DND-41 (cell line): ENCODE results near the gene ZCRB1.
"Not testable (repeated sequence)": the region's sequence is repeated elsewhere in the genome, so short reads cannot be mapped to it uniquely, and the experiment has no call there.

Experiments
- ATAC-seq: fragments of 200-7000 bp; cut with Tn5 transposase; 3 replicates; pipeline ENCODE4 v1.9.1; 2021; ENCODE audit warnings: low read depth; ENCODE audit not compliant: insufficient read depth
- DNase-seq: peaks from one replicate; pipeline ENCODE4 v3.0.0-alpha.2; 2020
- H2AFZ ChIP-seq: 2 replicates; pipeline ENCODE4 v1.6.0; 2012; ENCODE audit warnings: low read depth, low read length
- H3K27ac ChIP-seq: 2 replicates; pipeline ENCODE4 v1.5.1; 2012; ENCODE audit warnings: low read length, inconsistent platforms
- H3K27me3 ChIP-seq: fragments of 200-600 bp; sonication (generic); 2 replicates; pipeline ENCODE4 v1.6.0; 2012; ENCODE audit warnings: low read length, mild to moderate bottlenecking, inconsistent platforms; ENCODE audit not compliant: insufficient read depth, poor library complexity
- H3K36me3 ChIP-seq: 2 replicates; pipeline ENCODE4 v1.5.1; 2012; ENCODE audit warnings: low read length, inconsistent platforms; ENCODE audit not compliant: insufficient read depth
- H3K4me1 ChIP-seq: 2 replicates; pipeline ENCODE4 v1.5.1; 2012; ENCODE audit warnings: mild to moderate bottlenecking, low read length; ENCODE audit not compliant: insufficient read depth
- H3K4me2 ChIP-seq: 2 replicates; pipeline ENCODE4 v1.6.0; 2012; ENCODE audit warnings: mild to moderate bottlenecking, moderate library complexity, low read length, inconsistent platforms; ENCODE audit not compliant: insufficient read depth
- H3K4me3 ChIP-seq, 2 experiments: fragments of 200-600 bp in 1 of 2; shearing (Covaris generic) in 1 of 2; 2 replicates each; pipeline ENCODE4 v1.5.1; 2012 to 2016; ENCODE audit warnings: inconsistent platforms in 2 of 2, low read length in 2 of 2, mild to moderate bottlenecking in 2 of 2, low read depth in 1 of 2, moderate library complexity in 1 of 2
- H3K79me2 ChIP-seq: 2 replicates; pipeline ENCODE4 v1.6.0; 2012; ENCODE audit warnings: low read length, inconsistent platforms; ENCODE audit not compliant: insufficient read depth
- H3K9ac ChIP-seq: 2 replicates; pipeline ENCODE4 v1.6.0; 2012; ENCODE audit warnings: low read depth, mild to moderate bottlenecking, inconsistent platforms, low read length, moderate library complexity
- H3K9me3 ChIP-seq: 2 replicates; pipeline ENCODE4 v1.5.1; 2012; ENCODE audit warnings: low read length, moderate library complexity, mild to moderate bottlenecking, inconsistent platforms; ENCODE audit not compliant: insufficient read depth, severe bottlenecking
- H4K20me1 ChIP-seq: 2 replicates; pipeline ENCODE4 v1.6.0; 2012; ENCODE audit warnings: low read length; ENCODE audit not compliant: insufficient read depth
- EZH2 ChIP-seq: IDR thresholded peaks from 3 replicates; pipeline ENCODE4 v1.6.1; 2012; ENCODE audit warnings: borderline replicate concordance, low read depth, mild to moderate bottlenecking, moderate library complexity, low read length, inconsistent platforms; ENCODE audit not compliant: severe bottlenecking
- TF ChIP-seq, protein P1 (sequence below): IDR thresholded peaks from 2 replicates; pipeline ENCODE4 v1.5.1; 2012; ENCODE audit warnings: borderline replicate concordance, low read length, moderate library complexity, mild to moderate bottlenecking; ENCODE audit not compliant: poor library complexity, severe bottlenecking; ENCODE audit errors: extremely low read depth

ZCRB1 gene

DNA sequence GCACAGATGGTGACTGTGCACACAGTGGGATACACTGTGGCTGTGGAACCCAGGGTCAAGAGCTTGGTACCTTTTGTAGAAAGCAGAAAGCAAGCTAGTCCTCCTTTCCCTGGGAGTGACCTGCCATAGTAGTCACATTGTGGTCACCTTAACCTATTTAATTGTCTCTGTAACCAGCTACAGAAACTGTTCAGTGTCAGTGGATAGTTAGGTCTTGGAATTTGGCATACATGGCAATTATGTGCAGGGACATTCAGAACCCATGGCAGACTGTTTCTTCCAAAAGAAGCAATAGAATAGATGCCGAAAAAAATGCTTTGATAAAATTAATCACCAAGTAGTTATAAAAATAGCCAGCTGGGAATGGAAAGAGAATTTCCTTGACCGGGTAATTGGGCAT is 30.4 kb upstream of the ZCRB1 start:
- DNase-seq (no peak), ATAC-seq (no peak)
- TF ChIP-seq EZH2: no peak
- TF ChIP-seq, protein P1, sequence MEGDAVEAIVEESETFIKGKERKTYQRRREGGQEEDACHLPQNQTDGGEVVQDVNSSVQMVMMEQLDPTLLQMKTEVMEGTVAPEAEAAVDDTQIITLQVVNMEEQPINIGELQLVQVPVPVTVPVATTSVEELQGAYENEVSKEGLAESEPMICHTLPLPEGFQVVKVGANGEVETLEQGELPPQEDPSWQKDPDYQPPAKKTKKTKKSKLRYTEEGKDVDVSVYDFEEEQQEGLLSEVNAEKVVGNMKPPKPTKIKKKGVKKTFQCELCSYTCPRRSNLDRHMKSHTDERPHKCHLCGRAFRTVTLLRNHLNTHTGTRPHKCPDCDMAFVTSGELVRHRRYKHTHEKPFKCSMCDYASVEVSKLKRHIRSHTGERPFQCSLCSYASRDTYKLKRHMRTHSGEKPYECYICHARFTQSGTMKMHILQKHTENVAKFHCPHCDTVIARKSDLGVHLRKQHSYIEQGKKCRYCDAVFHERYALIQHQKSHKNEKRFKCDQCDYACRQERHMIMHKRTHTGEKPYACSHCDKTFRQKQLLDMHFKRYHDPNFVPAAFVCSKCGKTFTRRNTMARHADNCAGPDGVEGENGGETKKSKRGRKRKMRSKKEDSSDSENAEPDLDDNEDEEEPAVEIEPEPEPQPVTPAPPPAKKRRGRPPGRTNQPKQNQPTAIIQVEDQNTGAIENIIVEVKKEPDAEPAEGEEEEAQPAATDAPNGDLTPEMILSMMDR: no peak
- H2AFZ ChIP-seq: no peak overlapping the region
- H4K20me1 ChIP-seq: peaks cover 3% of the 10 kb centered on the region; the same call in 1 of the 2 replicates
- H3K9me3 ChIP-seq: no peaks in the 10 kb centered on the region
- no peak overlapping the region for H3K9ac ChIP-seq
- H3K4me2 ChIP-seq: no peak overlapping the region
- peaks cover 47% of the 10 kb centered on the region for H3K36me3 ChIP-seq
- no peaks in the 10 kb centered on the region for H3K27me3 ChIP-seq
- H3K27ac ChIP-seq: no peak overlapping the region
- H3K4me3 ChIP-seq: no peak overlapping the region
- no peaks in the 10 kb centered on the region for H3K4me1 ChIP-seq
- H3K79me2 ChIP-seq: peaks cover 6% of the 10 kb centered on the region; the same call in 1 of the 2 replicates

DNA sequence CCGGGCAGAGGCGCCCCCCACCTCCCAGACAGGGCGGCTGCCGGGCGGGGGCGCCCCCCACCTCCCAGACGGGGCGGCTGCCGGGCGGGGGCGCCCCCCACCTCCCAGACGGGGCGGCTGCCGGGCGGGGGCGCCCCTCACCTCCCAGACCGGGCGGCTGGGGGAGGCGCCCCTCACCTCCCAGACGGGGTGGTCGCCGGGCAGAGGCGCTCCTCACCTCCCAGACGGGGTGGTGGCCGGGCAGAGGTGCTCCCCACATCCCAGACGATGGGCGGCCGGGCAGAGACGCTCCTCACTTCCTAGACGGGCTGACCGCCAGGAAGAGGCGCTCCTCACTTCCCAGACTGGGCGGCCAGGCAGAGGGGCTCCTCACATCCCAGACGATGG is 24.1 kb upstream of the ZCRB1 start:
- H3K4me2 ChIP-seq, H3K9me3 ChIP-seq, H3K9ac ChIP-seq, H3K4me3 ChIP-seq, ATAC-seq, H3K27me3 ChIP-seq, H2AFZ ChIP-seq, DNase-seq, H4K20me1 ChIP-seq, H3K27ac ChIP-seq, H3K4me1 ChIP-seq: not testable (repeated sequence)
- Histone ChIP-seq H3K36me3 (peaks cover 21% of the 10 kb centered on the region; the same call in 1 of the 2 replicates), H3K79me2 (peaks cover 46% of the 10 kb centered on the region)

DNA sequence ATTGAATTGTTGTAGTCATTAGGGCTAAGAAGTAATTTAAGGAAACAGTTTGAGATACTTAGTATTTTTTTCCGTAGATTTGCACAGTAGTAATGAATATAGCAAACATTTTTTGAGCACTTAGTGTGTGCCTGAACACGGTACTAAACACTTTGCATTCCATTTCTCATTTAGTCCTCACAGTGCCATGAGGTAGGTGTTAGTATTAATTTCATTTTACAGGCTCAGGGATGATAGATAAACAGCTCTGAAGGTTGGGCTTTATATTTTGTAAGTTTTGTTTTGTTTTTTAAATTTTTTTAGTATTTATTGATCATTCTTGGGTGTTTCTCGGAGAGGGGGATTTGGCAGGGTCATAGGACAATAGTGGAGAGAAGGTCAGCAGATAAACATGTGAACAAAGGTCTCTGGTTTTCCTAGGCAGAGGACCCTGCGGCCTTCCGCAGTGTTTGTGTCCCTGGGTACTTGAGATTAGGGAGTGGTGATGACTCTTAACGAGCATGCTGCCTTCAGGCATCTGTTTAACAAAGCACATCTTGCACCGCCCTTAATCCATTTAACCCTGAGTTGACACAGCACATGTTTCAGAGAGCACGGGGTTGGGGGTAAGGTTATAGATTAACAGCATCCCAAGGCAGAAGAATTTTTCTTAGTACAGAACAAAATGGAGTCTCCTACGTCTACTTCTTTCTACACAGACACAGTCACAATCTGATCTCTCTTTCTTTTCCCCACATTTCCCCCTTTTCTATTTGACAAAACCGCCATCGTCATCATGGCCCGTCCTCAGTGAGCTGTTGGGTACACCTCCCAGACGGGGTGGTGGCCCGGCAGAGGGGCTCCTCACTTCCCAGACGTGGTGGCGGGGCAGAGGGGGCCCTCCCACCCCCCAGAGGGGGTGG is 23.5 kb upstream of the ZCRB1 start:
- ATAC-seq, H4K20me1 ChIP-seq, H2AFZ ChIP-seq, H3K4me1 ChIP-seq, H3K9ac ChIP-seq, H3K27me3 ChIP-seq, H3K9me3 ChIP-seq, H3K4me3 ChIP-seq, DNase-seq, H3K4me2 ChIP-seq, H3K27ac ChIP-seq: not testable (repeated sequence)
- peaks cover 16% of the 10 kb centered on the region; the same call in 1 of the 2 replicates for H3K36me3 ChIP-seq
- peaks cover 51% of the 10 kb centered on the region for H3K79me2 ChIP-seq

DNA sequence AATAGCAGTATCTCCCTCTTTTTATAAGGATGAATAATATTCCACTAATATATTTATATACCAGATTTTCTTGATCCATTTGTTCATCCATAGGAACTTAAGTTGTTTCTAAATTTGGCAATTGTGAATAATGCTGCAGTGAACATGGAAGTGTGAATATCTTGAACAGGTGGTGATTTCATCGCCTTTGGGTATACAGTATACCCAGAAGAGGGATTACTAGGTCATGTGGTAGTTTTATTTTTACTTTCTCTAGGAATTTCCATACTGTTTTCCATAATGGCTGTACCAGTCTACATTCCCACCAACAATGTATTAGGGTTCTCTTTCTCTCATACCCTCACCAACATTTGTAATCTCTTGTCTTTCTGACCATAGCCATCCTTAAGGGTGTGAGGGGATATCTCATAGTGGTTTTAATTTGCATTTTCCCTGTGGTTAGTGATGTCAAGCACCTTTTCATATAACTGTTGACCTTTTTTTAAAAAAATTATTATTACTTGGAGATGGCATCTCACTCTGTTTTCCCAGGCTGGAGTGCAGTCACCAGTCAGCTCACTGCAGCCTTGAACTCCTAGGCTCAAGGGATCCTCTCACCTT is 20.6 kb upstream of the ZCRB1 start:
- no peak overlapping the region for H3K4me3 ChIP-seq
- peaks cover 7% of the 10 kb centered on the region; the same call in 1 of the 2 replicates for H4K20me1 ChIP-seq
- no peak for DNase-seq
- H3K4me2 ChIP-seq: no peak overlapping the region
- no peak overlapping the region for H3K9ac ChIP-seq
- no peak overlapping the region for H2AFZ ChIP-seq
- no peaks in the 10 kb centered on the region for H3K27me3 ChIP-seq
- peaks cover 69% of the 10 kb centered on the region for H3K79me2 ChIP-seq
- no peak overlapping the region for H3K27ac ChIP-seq
- TF ChIP-seq, protein P1: no peak
- no peak for TF ChIP-seq EZH2
- H3K4me1 ChIP-seq: no peaks in the 10 kb centered on the region
- H3K9me3 ChIP-seq: peaks cover 3% of the 10 kb centered on the region
- no peak for ATAC-seq
- peaks cover 14% of the 10 kb centered on the region; the same call in 1 of the 2 replicates for H3K36me3 ChIP-seq
